SH-SY5Y (cell line): ENCODE data around the gene PP2D1.

Source experiments
- GATA2 ChIP-seq: IDR thresholded peaks from 2 replicates; pipeline ENCODE4 v1.6.1; 2011; ENCODE audit warnings: mild to moderate bottlenecking, low read depth, low read length
- GATA3 ChIP-seq: IDR thresholded peaks from 2 replicates; pipeline ENCODE4 v1.6.1; 2011; ENCODE audit warnings: low read depth, mild to moderate bottlenecking, low read length, moderate library complexity

Gene PP2D1

DNA sequence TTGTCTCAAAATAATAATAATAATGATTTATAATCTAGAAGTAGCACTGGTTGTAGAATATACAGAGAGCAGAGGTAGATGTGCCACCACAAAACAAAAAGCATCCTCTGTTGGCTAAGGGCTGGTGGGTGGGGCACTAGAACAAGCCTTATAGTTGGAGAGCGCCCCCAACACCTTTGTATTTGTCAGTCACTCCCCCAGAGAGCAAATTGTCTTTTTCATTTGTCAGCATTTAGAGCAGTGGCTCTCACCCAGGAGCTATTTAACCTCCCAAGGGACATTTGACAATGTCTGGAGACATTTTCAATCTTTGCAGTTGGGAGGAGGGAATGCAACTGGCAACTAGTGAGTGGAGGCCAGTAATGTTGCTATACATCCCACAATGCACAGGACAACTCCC, 34.5 kb upstream of the PP2D1 start:
- TF ChIP-seq GATA3: no peak
- TF ChIP-seq GATA2: no peak

GRCh38 chr3:20043825-20044224, 31.8 kb upstream of the PP2D1 start:
- TF ChIP-seq GATA3 (peak; percentile 59), GATA2 (peak; percentile 73)

- no peak for TF ChIP-seq GATA3
Measured at GRCh38 chr3:20043396-20043795, 31.3 kb upstream of the PP2D1 start.

DNA sequence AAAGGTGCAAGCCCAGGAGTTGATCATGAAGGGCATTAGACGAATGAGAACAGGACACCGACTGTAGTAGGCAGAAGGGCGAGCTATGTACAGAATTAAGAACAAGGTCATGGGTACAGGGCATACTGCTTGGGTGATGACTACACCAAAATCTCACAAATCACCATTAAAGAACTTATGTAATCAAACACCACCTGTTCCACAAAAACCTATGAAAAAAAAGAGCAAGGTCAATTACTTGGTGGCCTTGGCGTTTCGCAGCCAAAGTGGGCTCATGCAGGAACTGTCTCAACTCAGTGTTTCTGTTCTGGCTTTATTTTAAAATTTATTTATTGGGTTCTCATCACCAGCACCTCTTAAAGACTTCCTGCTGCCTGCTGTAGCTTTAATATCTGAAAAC, 30.3 kb upstream of the PP2D1 start:
- TF ChIP-seq GATA2 (no peak), GATA3 (no peak)

DNA sequence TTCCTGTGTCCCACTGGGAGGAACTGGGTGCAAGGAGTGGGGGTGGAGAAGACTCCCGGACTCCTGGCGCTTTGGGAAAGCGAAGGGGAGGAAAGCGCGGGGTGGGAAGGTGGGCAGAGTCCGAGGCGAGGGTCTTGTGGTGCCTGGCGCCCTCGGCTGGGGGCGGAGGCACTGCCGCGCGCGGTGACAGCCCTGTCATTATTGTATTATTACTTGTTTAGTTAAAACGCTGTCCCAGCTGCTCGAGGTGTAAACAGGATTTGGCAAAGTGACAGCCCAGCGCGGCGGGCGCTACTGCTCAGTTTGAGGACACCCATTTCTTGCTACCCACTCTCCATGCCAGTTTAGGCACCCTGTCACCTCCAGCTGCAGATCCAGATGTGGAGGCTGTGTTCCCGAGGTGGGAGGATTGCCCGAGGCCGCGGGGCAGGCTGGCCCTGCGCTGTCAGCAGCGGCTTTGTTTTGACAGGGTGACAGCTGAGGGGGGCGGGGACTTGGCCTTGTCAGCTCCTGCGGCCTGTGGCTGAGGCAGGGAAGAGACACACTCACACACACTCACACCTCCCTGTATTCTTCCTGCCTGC, 29.2 kb upstream of the PP2D1 start:
- TF ChIP-seq GATA3 (no peak), GATA2 (no peak)

GRCh38 chr3:20040548-20041196, 28.6 kb upstream of the PP2D1 start:
- TF ChIP-seq GATA2 (no peak), GATA3 (no peak)

- TF ChIP-seq GATA3 (no peak), GATA2 (no peak)
Measured at GRCh38 chr3:20039765-20040547, 27.9 kb upstream of the PP2D1 start, which contains the start of gene KAT2B. Gene KAT2B (plus strand): TSS chr3:20040446. CDS start chr3:20040478, 32 bp downstream.

GRCh38 chr3:20039466-20039764, 27.4 kb upstream of the PP2D1 start:
- no peak for TF ChIP-seq GATA2
- no peak for TF ChIP-seq GATA3

GRCh38 chr3:20038699-20039465, 26.8 kb upstream of the PP2D1 start:
- TF ChIP-seq GATA3 (peak; percentile 50; the same call in 1 of the 2 replicates), GATA2 (peak; percentile 50)

- TF ChIP-seq GATA3 (no peak), GATA2 (no peak)
Measured at GRCh38 chr3:20037255-20037996, 25.4 kb upstream of the PP2D1 start.

DNA sequence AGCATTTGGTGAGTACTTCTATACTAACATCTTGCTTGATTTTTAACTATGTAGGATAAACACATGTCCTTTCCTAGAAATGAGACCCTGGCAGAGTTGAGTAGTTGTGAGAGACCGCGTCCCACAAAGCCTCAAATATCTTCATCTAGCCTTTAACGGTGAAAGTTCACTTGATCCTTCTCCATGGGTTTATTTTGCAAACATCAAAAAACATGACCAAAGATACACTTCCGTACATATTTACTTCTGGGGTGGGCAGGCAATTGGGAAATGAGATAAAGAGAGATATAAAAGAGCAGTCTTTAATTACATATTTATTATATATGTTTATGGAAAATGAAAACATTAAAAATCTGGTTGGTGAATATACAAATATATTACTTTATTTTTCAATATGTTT, 23.0 kb upstream of the PP2D1 start:
- TF ChIP-seq GATA3 (no peak), GATA2 (no peak)

- no peak for TF ChIP-seq GATA2
- TF ChIP-seq GATA3: no peak
Measured at GRCh38 chr3:20028905-20029331, 16.9 kb upstream of the PP2D1 start.

DNA sequence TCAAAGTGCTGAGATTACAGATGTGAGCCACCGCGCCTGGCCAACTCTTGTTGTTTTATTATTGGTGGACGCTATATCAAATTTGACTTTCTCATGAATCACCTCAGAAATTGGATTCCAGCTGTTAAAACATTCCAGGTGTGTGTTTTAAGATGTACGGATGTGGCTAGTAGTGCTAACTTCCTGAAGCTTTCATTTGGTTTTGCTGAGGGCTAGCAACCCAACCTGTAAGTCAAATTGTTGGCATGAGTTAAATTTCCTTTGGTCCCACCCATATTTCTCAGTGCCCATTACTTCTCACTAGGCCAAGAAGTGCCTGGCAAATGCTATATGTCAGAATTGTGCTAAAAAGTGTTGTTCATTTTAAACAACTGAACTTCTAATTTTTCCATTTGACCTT, 15.1 kb upstream of the PP2D1 start:
- no peak for TF ChIP-seq GATA3
- no peak for TF ChIP-seq GATA2

DNA sequence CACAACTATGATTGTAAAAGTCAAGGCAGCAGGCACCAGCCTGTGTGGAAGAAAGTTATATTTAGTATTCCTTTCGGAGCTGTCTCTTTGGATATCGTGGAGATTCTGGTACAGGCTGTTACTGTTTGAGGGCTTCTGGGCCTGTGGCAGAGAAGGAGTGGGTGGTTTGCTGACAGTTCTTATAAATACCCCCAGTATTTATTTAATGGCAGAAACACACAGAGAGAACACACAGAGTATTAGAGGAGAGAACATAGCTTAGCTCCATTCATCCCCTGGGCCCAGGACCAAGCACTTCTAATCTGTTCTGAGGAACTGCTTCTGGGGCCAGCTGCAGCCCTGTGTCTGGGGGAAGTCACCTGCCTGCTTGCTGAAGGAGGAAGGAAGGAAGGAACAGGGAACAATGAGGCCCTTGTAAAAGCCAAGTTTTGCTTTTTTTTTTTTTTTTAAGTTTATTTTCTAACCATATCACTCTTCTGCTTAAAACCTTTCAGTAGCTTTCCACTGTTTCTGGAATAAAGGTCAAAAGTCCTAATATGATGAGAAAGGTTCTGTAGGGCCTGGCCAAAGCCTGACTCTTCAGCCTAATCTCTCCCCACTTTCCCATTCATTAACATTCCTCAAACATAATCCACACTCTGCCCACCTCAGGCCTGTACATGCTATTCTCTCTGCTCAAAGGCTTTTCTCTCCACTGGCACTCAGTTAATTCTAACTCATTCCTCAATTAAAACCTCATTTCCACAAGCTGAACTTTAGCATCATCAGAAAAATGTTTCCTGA, 11.8 kb upstream of the PP2D1 start:
- TF ChIP-seq GATA3: no peak
- no peak for TF ChIP-seq GATA2
